NCI-H187 treated with DMSO at 0.1 percent for 48 hours (cell line): ENCODE results near the gene SLC6A3.
"Not testable (repeated sequence)": the region's sequence is repeated elsewhere in the genome, so short reads cannot be mapped to it uniquely, and the experiment has no call there.

Source experiments
- DNase-seq: peaks from one replicate; lab custom pipeline; 2025; lab: John Stamatoyannopoulos, UW

Gene SLC6A3

DNA sequence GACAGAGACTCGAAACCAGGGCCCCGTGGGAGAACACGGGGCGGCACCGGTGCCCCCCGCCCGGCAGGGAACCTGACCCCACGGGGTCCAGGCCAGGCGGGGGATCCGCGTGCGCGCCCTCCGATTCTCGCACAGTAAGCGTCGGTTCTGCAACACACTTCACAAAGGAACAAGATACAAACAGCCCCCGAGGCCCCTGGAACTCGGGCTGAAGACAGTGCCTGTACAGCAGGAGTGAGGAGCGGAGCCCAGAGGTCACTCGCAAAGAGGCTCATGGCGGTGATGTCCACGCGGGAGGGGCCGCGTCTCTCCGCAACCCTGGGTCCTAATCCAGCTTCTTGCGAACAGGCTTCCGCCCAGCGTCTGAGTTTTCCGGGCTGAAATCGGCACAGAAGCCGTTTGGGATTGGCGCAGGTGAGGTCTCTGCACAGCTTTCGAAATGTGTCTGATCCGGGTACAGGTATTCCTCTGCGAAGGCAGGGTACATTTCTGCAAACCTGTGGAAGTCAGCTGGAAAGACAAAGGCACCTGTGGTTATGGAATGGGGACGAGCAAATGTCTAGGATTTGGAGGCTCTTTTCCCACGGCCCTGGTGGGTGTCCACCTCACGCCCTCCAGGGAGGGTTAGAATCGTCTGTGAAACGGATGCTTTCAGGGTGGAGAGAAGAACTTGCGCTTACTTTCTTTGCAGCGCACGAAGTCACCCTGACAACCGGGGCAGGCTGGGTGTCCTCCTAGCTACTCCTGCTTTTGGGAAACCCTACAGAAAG, 18.3 kb upstream of the SLC6A3 start:
- no peak for DNase-seq

DNA sequence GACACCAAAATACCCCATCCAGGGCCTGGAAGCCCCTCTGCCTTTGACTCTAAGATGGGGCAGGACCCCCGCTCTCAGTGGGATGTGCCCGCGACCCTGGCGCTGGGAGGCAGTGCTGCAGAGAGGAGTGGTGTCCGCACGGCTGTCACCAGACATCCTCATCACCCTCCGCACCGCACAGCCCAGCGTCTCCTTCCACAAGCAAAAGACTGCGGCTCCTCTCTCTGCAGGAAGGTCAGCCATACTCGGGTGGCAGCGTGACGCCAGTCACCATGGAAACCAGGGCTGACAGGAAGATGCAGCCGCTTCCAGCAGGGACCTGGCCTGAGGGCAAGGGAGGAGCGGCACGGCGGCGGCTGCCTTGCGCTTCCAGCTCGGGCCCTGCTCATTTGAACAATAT, 17.1 kb upstream of the SLC6A3 start:
- DNase-seq = no peak

DNA sequence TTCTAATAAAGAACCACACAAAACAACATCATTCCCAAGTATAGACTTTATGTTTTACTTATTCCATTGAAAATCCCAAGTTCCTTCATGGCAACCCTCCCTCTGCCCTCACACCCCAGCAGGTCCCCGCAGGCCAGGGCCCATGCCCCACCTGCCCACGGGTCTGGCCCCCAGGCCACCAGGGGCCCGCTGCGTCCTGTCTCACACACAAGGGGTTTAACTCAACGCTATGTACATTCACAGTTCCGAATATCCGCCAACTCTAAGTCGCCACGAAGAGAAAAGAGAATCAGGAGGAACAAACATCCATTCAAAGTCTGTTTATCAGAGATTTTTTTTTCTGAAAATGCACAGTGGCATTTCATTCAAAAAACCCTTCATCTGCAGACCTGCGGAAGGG, 16.2 kb upstream of the SLC6A3 start:
- no peak for DNase-seq

DNA sequence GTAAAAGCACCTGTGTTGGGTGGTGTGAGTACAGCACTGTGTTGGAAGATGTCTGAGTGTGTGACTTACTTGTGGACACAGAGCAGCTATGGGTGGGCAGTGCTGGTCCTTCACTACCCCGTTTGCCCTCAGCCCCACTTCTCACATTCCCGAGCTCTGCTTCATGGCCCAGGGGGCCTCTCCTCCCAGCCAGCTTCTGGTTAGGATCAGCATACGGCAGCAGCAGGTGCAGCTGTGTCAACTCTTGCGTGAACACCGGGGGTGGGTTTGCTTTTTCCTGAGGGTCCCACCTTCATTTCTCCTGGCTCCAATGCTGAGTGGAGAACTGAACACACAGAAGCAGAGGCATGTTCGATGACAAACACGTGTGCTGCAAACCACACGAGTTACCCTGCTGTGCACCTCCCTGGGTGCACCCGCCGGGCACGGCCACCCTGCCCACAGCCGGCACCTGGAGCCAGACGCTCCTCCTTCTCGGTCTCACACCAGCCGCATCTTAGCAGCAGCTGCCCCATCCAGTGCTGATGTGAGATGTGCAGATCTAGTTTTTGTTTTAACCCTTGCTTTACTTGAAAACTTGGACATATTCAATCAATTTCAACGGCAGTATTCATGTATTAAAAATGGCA, 14.9 kb upstream of the SLC6A3 start:
- no peak for DNase-seq

DNA sequence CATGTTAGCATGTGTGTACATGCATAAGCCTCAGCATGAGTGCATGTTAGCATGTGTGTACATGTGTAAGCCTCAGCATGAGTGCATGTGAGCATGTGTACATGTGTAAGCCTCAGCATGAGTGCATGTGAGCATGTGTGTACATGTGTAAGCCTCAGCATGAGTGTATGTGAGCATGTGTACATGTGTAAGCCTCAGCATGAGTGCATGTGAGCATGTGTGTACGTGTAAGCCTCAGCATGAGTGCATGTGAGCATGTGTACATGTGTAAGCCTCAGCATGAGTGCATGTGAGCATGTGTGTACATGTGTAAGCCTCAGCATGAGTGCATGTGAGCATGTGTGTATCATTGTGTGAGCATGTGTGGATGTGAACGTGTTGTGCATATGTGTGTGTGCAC, 14.2 kb upstream of the SLC6A3 start:
- DNase-seq = not testable (repeated sequence)

DNA sequence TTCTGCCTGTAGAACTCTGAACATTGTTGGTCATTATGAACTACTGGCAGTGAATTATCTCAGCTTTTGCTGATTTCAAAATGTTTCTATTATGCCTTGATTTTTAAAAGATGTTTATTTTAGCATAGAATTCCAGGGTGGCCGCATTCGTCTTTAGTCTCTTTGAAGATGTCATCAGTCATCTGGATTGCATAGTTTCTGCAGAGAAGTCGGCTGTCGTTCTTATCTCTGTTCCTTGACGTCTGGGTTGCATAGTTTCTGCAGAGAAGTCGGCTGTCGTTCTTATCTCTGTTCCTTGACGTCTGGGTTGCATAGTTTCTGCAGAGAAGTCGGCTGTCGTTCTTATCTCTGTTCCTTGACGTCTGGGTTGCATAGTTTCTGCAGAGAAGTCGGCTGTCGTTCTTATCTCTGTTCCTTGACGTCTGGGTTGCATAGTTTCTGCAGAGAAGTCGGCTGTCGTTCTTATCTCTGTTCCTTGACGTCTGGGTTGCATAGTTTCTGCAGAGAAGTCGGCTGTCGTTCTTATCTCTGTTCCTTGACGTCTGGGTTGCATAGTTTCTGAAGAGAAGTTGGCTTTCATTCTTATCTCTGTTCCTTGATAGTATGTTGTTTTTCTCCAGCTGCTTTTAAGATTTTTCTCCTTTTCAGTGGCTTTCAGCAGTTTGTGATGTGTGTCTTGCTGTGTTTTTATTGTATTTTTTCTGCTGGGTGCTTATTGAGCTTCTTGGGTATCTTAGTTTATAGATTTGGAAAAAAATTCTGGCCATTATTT, 11.1 kb upstream of the SLC6A3 start:
- not testable (repeated sequence) for DNase-seq

DNA sequence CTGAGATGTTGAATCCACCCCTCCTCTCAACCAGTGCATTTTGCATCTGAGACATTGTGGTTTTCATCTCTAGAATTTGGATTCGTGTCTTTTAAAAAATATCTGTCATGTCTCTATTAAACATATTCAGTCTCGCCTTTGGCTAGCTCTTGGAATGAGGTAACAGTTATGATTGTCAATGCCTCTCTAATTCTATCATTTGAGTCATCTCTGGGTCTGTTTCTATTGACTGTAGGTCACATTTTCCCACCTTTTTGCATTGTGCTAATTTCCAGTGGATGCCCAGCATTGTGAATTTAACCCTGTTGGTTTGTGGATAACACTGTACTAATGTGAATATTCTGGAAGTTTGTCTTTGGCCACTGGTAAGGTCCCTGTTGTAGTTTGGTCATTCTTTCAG, 8.4 kb upstream of the SLC6A3 start:
- DNase-seq = no peak

DNA sequence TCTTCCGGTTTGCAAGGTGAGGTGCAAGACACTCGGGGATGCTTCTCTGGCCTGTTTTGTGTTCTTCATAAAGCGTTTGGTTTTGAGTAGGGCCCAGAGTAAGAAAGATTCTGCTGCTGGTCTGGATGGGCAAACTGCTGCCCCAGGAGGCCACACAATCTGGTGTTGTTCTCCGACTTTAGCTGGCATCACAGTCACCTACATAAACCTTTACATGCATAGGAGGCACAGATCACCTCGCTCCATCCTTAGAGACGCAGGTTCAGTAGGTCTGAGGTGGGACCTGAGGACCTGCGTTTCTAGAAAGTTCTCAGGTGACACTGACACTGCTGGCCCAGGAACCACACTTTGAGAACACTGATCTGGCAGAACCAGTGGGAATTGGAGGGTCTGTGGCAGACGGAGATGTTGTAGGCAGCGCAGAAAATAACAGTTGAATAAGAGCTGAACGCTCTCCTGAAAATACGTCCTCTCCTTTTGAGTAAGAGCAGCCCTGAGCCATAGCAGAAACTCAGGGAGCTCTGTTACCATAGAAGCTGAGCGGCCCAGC, 3.9 kb upstream of the SLC6A3 start:
- no peak for DNase-seq

DNA sequence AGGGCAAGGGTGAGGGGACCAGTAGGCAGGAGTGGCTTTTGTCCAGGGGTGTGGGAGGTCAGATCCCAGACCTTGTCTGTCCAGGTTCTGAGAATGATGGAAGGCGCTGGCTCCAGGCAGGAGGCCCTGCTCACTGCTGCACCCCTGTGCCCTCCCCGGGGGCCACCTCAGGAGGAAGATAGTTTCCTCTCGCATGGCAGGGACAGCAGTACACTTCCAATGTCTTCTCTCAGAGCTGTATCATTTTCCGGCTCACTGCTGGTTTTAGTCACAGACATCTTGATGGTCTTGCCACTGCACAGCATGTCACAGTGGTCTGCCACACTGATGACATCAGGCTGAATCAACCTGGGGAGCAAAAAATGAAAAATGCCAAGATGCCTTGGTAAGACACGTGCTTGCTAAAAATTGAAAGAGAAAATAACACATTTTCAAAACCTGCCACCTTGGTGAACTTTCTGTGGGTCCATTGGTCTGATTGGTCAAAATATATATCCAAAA, 3.3 kb upstream of the SLC6A3 start:
- no peak for DNase-seq

DNA sequence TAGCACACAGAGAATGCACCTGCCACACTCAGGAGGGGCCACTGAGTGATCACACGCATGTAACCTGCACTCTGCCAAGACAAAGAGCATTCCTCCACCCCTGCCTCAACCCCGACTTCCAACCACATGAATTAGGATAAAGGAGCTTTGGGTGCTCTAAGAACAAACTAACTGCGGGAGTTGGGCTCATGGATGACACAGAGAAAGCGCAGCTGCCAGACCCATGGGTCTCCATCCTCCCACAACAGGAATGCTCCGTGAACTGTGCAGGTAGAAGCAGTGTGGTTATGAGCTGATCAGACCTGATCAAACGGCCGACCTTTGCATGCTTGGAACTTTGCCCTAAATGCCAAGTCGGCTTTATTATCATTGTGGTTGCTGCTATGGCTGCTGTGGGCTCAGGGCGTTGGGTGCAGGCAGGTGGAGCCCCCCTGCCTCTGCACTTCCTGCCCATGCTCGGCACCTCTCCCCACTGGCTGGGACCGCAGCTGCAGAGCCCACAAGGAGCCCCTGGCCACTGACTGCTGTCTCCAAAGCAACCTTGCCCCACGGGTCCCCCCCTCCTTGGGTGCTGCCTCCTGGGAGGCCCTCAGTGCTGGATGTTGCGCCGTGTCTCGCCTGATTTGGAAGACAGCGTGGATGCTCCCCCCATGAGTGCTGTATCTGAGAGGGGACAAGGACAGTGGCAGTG, 2.6 kb upstream of the SLC6A3 start:
- no peak for DNase-seq

DNA sequence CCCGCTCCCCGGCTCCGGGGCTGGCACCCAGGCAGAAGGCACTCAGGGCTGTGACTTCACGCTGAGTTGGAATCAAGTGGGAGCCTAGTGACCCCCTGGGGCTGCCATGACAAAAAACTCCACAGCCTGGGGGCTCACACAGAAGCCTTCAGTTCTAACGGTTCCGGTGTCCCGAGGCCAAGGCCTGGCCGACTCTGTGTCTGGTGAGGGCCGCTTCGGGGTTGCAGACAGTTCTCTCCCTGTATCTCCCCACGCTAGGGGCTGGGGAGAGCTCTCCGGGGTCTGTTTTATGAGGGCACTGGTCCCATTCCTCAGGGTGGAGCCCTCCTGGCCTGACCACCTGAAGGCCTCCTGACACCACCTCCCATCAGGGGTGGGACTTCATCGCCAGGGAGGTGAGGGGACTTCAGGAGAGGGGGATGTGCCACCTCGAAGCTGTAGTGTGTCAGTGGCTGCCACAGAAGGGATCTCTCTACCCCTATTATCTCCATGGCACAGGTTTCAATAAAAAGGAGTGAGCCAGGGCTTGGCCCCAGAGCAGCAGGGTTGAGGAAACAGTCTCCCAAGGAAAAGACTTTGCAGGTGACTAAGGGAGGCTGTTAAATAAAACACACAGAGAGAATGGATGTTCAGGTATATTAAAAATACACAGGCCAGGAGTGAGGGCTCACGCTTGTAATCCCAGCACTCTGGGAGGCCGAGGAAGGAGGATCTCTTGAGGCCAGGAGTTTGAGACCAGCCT, 1.5 kb upstream of the SLC6A3 start:
- no peak for DNase-seq

DNA sequence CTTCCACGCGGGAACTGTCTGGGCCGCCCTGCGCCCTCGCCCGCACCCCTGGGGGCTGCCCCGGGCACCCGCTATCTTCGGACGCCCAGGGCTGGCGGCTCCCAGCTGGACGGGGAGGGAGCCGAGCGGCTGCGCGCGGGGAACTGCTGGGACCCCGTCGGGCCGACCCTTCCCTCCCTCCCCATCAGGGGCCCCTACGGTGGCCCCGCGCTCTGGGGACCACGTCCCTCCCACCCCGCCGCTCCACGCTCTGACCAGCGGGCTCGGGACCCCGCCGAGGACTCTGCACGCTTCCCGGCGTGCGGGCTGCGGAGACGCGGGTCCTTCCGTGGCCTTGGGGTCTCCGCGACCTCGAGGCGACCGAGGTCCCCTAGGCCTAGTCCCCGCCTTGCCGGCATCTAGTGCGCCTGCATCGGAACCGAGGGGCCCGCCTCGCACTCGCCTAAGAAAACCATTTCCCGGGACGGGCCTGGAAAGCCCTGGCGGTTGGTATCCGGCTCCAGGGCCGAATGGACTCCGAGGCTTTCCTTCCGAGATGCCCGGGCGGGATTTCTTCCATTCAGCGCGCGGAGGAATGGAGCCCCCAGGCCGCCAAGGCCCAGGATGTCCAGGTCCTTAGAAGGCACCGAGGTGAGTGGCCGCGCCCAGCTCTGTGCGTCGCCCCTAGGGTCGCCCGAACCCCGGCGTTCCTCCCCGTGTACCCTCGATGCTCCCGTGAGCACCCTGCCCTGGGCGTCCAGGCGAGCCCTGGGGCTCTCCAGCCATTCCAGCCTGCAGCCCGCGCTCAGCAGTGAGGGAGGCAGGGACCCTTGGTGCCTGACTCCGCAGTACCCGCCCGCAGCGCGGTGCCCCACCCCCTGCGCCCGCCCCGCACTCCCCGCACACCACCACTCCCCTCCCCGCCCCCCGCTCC, 705 bp upstream of the SLC6A3 start:
- DNase-seq = no peak

DNA sequence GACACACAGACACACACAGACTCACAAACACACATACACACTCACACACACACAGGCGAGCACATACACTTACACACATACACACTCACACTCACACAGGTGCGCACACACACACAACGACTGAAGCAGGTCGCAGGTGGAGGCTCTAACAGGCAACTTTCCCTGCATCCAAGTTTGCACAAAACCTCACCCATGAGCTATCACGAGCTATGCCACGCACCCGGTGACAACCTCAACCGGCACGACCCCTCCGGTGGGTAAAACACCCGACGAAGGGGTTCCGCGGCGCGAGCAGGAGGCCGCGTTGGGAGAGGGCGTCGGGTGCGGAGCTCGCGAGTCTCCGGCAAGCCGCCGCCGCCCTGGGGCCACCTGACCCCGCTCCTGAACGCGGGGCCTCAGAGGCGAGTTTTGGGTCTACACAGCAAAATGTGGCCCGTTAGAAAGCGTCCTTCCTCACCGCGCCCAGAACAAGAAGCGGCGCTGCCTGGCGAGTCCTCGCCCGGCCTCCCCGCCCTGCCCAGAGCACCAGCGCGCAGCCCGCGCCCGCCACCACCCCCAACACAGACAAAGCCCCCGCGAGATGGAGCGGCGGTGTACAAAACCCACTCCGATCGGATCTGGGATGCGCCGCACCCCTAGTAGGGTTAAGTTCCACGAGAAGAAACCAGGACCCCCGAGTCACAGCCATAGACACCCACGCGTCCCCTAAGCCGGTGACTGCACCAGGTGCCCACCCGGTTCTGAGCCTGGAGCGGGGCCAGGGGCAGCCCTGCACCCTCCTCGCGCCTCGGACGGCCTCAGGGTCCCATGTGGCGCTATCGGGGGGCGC, 665 bp downstream of the SLC6A3 start:
- no peak for DNase-seq

DNA sequence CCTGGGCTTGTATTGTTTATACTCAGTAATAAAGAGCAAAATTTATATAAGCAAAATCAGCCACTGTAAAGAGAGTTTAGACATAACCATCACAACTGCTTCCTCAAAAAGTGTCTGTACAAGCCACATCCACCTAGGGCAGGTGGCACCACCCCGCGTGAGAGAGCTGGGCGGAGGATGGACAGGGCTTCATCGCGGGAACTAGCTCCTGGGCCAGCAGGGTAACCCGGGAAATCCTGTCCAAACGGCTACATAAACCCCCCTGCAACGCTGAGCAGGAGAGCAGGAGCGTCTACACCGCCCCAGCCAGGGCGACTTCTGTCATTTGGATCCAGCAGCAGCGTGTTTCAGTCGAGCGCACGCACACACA, 1.3 kb downstream of the SLC6A3 start:
- DNase-seq = no peak

DNA sequence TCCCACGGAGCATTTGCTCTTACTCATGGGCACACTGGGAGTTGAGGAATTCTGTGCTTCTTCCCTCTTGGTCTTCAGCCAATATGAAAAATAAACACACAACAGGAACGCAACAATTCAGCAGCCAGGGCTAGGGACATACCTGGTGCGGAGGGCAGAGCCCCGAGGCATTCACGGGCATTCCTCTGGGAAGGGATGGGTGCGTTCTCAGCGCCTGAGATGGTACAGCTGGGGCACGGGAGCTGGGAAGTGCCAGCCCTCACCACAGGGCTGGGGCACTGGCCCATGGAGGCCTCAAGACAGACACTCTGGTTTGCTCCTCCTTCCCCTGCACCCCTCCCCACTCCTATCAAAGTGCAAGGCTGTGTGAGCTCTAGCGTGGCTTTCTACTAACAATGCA, 2.1 kb downstream of the SLC6A3 start:
- DNase-seq = no peak

DNA sequence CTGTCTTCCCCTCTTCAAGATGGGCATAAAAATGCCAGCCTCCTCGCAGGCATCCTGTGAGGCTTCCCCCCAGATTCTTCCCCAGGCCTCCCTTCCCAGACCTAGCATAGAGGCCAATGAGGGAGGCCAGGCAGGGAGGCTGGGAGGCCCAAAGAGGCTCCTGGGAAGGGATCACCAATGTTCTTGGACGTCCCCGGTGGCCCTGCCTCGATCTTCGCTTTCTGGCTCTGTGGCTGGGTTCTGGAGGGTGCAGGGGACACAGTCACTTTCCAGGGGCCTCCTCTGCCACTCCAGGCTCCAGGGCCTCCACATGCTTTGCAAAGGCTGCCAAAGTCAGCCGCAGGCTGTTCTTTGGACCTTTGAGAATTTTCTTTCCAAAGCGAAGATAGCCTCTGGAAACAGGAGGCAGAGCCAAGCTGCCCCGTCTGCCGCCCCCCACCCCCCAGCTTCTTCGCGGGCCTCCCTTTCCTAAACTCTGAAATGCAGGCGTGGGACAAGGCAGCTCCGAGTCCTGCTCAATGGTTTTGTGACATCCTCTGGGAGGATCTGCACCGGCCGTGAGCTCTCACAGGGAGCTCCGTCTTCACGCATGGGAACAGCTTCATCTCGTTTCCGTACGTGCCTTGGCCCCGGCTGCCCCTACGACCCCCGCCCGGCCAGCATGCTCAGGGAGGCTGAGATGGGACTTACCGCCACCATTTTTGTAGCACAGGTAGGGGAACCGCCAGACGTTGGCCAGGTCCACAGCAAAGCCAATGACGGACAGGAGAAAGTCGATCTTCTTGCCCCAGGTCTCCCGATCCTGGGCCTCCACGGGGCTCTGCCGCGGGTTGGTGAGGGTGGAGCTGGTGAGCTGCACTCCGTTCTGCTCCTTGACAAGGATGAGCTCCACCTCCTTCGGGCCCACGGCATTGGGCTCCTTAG, 2.8 kb downstream of the SLC6A3 start:
- no peak for DNase-seq

DNA sequence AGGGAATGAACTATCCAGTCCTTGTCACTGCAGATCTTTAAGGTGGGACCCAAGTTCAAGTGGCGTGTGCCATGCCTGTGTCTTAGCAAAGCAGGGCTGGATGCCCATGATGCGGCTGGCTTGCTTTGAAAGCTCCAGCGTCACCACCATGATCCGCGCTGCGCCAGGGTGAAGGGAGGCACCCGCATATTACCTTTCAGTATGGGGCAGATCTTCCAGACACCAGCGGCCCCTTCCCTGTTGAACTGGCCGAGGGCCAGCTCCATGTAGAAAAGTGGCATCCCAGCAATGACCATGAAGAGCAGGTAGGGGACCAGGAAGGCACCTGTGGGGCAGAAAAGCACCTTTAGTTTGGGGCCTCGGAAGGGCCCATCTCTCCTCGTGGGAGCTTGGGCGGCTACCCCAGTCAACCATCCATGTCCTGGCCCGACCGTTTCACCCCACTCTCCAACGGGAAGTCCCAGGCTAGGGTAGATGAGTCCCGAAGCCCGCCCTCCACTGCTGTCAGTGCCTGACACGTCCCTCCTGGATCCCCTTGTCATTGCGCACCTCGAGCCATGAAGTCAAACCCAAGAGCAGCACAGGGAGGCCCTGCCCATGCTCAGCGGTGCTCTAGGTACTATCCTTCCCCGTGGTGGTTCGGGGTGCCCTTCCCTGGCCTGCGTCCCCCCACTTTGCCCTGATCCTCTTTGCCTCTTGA, 3.9 kb downstream of the SLC6A3 start:
- no peak for DNase-seq

DNA sequence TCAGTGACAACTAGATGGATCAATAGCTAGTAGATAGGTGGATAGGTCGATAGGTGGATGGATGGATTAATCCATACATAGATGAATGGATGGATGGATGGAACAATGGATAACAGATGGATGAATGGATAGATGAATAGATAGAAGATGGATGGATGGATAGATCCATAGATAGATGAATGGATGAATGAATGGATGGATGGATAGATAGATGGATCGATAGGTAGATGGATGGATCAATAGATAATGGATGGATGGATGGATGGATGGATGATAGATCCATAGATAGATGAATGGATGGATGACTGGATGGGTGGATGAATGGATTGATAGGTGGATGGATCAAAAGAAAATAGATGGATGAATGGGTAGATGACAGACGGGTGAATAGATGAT, 5.1 kb downstream of the SLC6A3 start:
- DNase-seq = no peak
